Right lobe of liver (tissue), 6 donors: ENCODE results near the gene AGTPBP1. TPM values are rescaled to one million over a fixed set of nuclear protein-coding genes. Genes with fewer than 3 reads are reported as not detected.
A peak's percentile ranks its signal among the peaks of the same experiment; 100 is the strongest.

Experiments
- ATAC-seq, 4 donors: fragments of 200-7000 bp; cut with Tn5 transposase; one replicate each; pipeline ENCODE4 v1.9.1; 2020; ENCODE audit warnings: mild to moderate bottlenecking in 4 of 4, moderate library complexity in 4 of 4
- DNase-seq, 3 donors: peaks; one replicate each; pipeline ENCODE4 v3.0.0-alpha.2; 2020
- H3K27ac ChIP-seq, 3 donors: fragments of 200-600 bp; one replicate each; pipeline ENCODE4 v1.8.0; 2022
- H3K27me3 ChIP-seq, 2 donors: fragments of 200-600 bp; one replicate each; pipeline ENCODE4 v1.8.0; 2022
- H3K36me3 ChIP-seq, 4 donors: fragments of 200-600 bp; sonication (generic) in 1 of 4; one replicate each; pipeline versions ENCODE4 v1.5.1 to v1.8.0; 2017 to 2022; ENCODE audit warnings: control low read depth in 1 of 4
- H3K4me1 ChIP-seq, 4 donors: fragments of 200-600 bp; sonication (generic) in 1 of 4; one replicate each; pipeline versions ENCODE4 v1.5.1 to v1.8.0; 2017 to 2022; ENCODE audit warnings: control low read depth in 1 of 4
- H3K4me3 ChIP-seq, 3 donors: fragments of 200-600 bp; one replicate each; pipeline ENCODE4 v1.8.0; 2022
- H3K9me3 ChIP-seq, 4 donors: fragments of 200-600 bp; sonication (generic) in 1 of 4; one replicate each; pipeline versions ENCODE4 v1.5.1 to v1.8.0; 2017 to 2022; ENCODE audit warnings: control low read depth in 1 of 4
- POLR2A ChIP-seq: fragments of 450-650 bp; IDR thresholded peaks from one replicate; pipeline ENCODE4 v1.6.1; 2017; ENCODE audit warnings: antibody characterized with exemption, mild to moderate bottlenecking
- WGBS: methylation state at CpG from one replicate; pipeline ENCODE4 v1.1.6; 2018; ENCODE audit warnings: low coverage, low lambda C conversion rate; ENCODE audit not compliant: insufficient coverage; ENCODE audit errors: missing lambda C conversion rate; 5-methylcytosine and 5-hydroxymethylcytosine counted together
- intact Hi-C, 2 donors: fragments of 100-400 bp; cut with DNase I; formaldehyde crosslinking; loops; one replicate each; pipeline versions ENCODE4 v1.11.2 to v1.14.1; 2022
- total RNA-seq, 6 experiments: library from RNA; depleted of rRNA in 2 of 6; stranded (reverse); fragments of >200 nt in 2 of 6; fragmentation: NEBNext Ultra II Directional in 3 of 6; extraction: Animal tissue kit (Norgen Biotek cat#: 25700) in 3 of 6; gene quantifications; one replicate each; pipeline versions ENCODE4 v1.1.0 to v1.2.4, GENCODE V29; 2016 to 2023
- TF ChIP-seq, protein P1 (sequence below), 4 donors: fragments of 200-600 bp in 3 of 4; fragments of 450-650 bp in 1 of 4; IDR thresholded peaks; one replicate each; pipeline versions ENCODE4 v1.5.1 to v1.8.0; 2016 to 2022; ENCODE audit warnings: antibody characterized with exemption in 4 of 4, mild to moderate bottlenecking in 2 of 4
- donor health status: DM: no; HTN: yes; CAD: no.
- donor health status: DM: no; HTN: no; CAD: no.
- donor health status: DM: no; HTN: no; CAD: no.
- donor health status: DM: no; HTN: yes; CAD: no.
- donor health status: DM: no; HTN: yes; CAD: no.

The AGTPBP1 gene
- total RNA-seq, 6 experiments from 2014 or later: 5.1 to 7.7 (median 6.5) TPM

DNA sequence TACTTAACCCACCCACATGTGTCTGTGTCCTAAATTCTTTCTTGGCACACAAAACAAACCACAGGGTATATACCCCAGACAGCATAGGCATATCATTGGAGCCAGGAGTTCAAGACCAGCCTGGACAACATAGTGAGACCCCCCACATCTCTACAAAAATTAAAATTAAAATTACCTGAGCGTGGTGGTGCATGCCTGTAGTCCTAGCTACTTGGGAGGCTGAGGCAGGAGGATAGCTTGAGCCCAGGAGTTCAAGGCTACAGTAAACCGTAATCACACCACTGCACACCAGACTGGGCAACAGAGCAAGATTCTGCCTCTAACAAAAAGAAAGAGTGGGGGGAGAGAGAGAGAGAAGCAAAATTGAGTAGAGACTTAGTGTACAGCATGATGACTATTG is 4.6 kb upstream of the AGTPBP1 start:
- Histone ChIP-seq H3K27ac (no peak overlapping the region), H3K36me3 (no peaks in the 10 kb centered on the region), H3K9me3 (no peaks in the 10 kb centered on the region), H3K4me1 (peaks cover 0 to 5% (median 0%) of the 10 kb centered on the region in 4 donors), H3K4me3 (no peak overlapping the region), H3K27me3 (no peaks in the 10 kb centered on the region)
- TF ChIP-seq, protein P1, sequence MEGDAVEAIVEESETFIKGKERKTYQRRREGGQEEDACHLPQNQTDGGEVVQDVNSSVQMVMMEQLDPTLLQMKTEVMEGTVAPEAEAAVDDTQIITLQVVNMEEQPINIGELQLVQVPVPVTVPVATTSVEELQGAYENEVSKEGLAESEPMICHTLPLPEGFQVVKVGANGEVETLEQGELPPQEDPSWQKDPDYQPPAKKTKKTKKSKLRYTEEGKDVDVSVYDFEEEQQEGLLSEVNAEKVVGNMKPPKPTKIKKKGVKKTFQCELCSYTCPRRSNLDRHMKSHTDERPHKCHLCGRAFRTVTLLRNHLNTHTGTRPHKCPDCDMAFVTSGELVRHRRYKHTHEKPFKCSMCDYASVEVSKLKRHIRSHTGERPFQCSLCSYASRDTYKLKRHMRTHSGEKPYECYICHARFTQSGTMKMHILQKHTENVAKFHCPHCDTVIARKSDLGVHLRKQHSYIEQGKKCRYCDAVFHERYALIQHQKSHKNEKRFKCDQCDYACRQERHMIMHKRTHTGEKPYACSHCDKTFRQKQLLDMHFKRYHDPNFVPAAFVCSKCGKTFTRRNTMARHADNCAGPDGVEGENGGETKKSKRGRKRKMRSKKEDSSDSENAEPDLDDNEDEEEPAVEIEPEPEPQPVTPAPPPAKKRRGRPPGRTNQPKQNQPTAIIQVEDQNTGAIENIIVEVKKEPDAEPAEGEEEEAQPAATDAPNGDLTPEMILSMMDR (IDR thresholded peaks at IDR 0.05): no peak
- no peak for TF ChIP-seq POLR2A
- ATAC-seq: no peak
- 72% methylated on average over 2 of the region's 2 CpGs for WGBS
- intact Hi-C loops: no loop called here
- no peak for DNase-seq

DNA sequence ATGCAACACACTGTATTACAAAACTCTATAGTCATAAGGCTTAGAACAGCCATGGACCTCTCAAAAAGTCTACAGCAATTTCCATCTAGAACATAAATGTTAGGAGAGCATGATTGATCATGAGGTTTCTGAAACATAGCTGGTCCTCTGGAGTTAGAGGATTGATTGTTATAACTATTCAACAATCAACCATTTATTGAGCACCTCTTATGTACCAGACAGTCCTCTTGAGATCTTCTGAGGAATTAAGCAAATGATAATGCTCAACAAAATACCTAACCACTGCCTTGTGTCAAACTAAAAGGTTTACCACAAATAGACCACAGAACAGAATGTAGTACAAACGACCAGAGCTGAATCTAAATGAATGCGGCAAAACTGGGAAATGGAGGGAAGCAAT is 3.4 kb upstream of the AGTPBP1 start:
- Histone ChIP-seq H3K36me3 (no peaks in the 10 kb centered on the region), H3K4me1 (peaks cover 0 to 5% (median 0%) of the 10 kb centered on the region in 4 donors), H3K27me3 (no peaks in the 10 kb centered on the region), H3K4me3 (no peak overlapping the region), H3K9me3 (no peaks in the 10 kb centered on the region), H3K27ac (no peak overlapping the region)
- TF ChIP-seq, protein P1 (IDR thresholded peaks at IDR 0.05): no peak
- no peak for TF ChIP-seq POLR2A
- DNase-seq (no peak), ATAC-seq (no peak)
- intact Hi-C loops: no loop called here
- 75% methylated on average over 2 of the region's 2 CpGs for WGBS

GRCh38 chr9:85744480-85744879 is 2.7 kb upstream of the AGTPBP1 start:
- ATAC-seq: no peak
- Histone ChIP-seq H3K27ac (no peak overlapping the region), H3K36me3 (no peaks in the 10 kb centered on the region), H3K9me3 (no peaks in the 10 kb centered on the region), H3K4me3 (no peak overlapping the region), H3K27me3 (no peaks in the 10 kb centered on the region), H3K4me1 (peaks cover 0 to 5% (median 0%) of the 10 kb centered on the region in 4 donors)
- 76% methylated on average over 7 of the region's 7 CpGs for WGBS
- DNase-seq: no peak
- no peak for TF ChIP-seq POLR2A
- TF ChIP-seq, protein P1 (IDR thresholded peaks at IDR 0.05): no peak
- intact Hi-C loops: no loop called here

GRCh38 chr9:85743275-85744128 is 1.7 kb upstream of the AGTPBP1 start:
- Histone ChIP-seq H3K27ac (no peak overlapping the region), H3K4me3 (no peak overlapping the region), H3K27me3 (no peaks in the 10 kb centered on the region), H3K36me3 (no peaks in the 10 kb centered on the region), H3K9me3 (no peaks in the 10 kb centered on the region), H3K4me1 (peaks cover 0 to 5% (median 0%) of the 10 kb centered on the region in 4 donors)
- 51% methylated on average over 14 of the region's 14 CpGs for WGBS
- DNase-seq (peak in 1 of 3 donors; percentile 27), ATAC-seq (no peak)
- intact Hi-C loops: no loop called here
- TF ChIP-seq, protein P1 (IDR thresholded peaks at IDR 0.05): no peak
- TF ChIP-seq POLR2A: no peak
